ENCODE results near the gene RAB31. TPM values are rescaled to one million over a fixed set of nuclear protein-coding genes. Genes with fewer than 3 reads are reported as not detected.

The RAB31 gene
- total RNA-seq, 6 donors from 2014 or later, result 40.3 to 128 (median 95.8) TPM

- Histone ChIP-seq H3K36me3 (peaks cover 0 to 3% (median 0%) of the 10 kb centered on the region in 4 donors), H3K4me1 (peaks cover 4 to 20% (median 11%) of the 10 kb centered on the region in 4 donors), H3K27me3 (no peaks in the 10 kb centered on the region), H3K9me3 (no peaks in the 10 kb centered on the region), H3K27ac (peak overlapping the region; percentile 48 to 78 (median 72)), H3K4me3 (no peak overlapping the region)
- WGBS, 2 donors, result 87% methylated on average over 10 to 11 of the region's 11 CpGs
- TF ChIP-seq POLR2A (IDR thresholded peaks at IDR 0.05) (no peak), EP300 (IDR thresholded peaks at IDR 0.05) (no peak), CTCF (IDR thresholded peaks at IDR 0.05) (no peak), POLR2AphosphoS5 (IDR thresholded peaks at IDR 0.05) (peak in 1 of 2 donors; percentile 36)
- peak; percentile 23 to 59 for DNase-seq
- peak; percentile 58 to 71 for ATAC-seq (ENCODE audit: low FRiP score in 2 of 2)
Measured at GRCh38 chr18:9782073-9782857, 74.2 kb downstream of the RAB31 start.

GRCh38 chr18:9786631-9787030 is 78.5 kb downstream of the RAB31 start:
- TF ChIP-seq POLR2A (IDR thresholded peaks at IDR 0.05) (no peak), POLR2AphosphoS5 (IDR thresholded peaks at IDR 0.05) (no peak), EP300 (IDR thresholded peaks at IDR 0.05) (no peak), CTCF (IDR thresholded peaks at IDR 0.05) (no peak)
- 93 to 95% methylated on average over 3 of the region's 3 CpGs for WGBS, 2 donors
- ATAC-seq (ENCODE audit: low FRiP score in 2 of 2), result no peak
- H3K27me3 ChIP-seq, result no peaks in the 10 kb centered on the region
- H3K36me3 ChIP-seq, result peaks cover 0 to 3% (median 0%) of the 10 kb centered on the region in 4 donors
- DNase-seq, result no peak
- H3K27ac ChIP-seq, result no peak overlapping the region
- no peaks in the 10 kb centered on the region for H3K9me3 ChIP-seq
- H3K4me3 ChIP-seq, result no peak overlapping the region
- peaks cover 4 to 13% (median 4%) of the 10 kb centered on the region in 4 donors for H3K4me1 ChIP-seq

GRCh38 chr18:9787036-9787435 is 78.9 kb downstream of the RAB31 start:
- DNase-seq (no peak), ATAC-seq (ENCODE audit: low FRiP score in 2 of 2) (no peak)
- WGBS, 2 donors, result 93 to 100% methylated on average over 1 of the region's 1 CpG

GRCh38 chr18:9787712-9788111 is 79.6 kb downstream of the RAB31 start:
- TF ChIP-seq POLR2A (IDR thresholded peaks at IDR 0.05) (no peak), POLR2AphosphoS5 (IDR thresholded peaks at IDR 0.05) (no peak), CTCF (IDR thresholded peaks at IDR 0.05) (no peak), EP300 (IDR thresholded peaks at IDR 0.05) (no peak)
- DNase-seq (no peak), ATAC-seq (ENCODE audit: low FRiP score in 2 of 2) (peak in 1 of 2 donors; percentile 13)
- no peaks in the 10 kb centered on the region for H3K9me3 ChIP-seq
- H3K36me3 ChIP-seq, result peaks cover 0 to 3% (median 0%) of the 10 kb centered on the region in 4 donors
- no peaks in the 10 kb centered on the region for H3K27me3 ChIP-seq
- no peak overlapping the region for H3K4me3 ChIP-seq
- 80 to 87% methylated on average over 6 of the region's 6 CpGs for WGBS, 2 donors
- peaks cover 0 to 5% (median 0%) of the 10 kb centered on the region in 4 donors for H3K4me1 ChIP-seq
- peak overlapping the region in 1 of 4 donors; percentile 56 for H3K27ac ChIP-seq

More at GRCh38 chr18:9787036-9787435, 78.9 kb downstream of the RAB31 start:
- H3K4me1 ChIP-seq, result peaks cover 2 to 12% (median 4%) of the 10 kb centered on the region in 4 donors
- peak overlapping the region in 1 of 4 donors; percentile 56 for H3K27ac ChIP-seq
- H3K27me3 ChIP-seq, result no peaks in the 10 kb centered on the region
- H3K36me3 ChIP-seq, result peaks cover 0 to 3% (median 0%) of the 10 kb centered on the region in 4 donors
- H3K4me3 ChIP-seq, result no peak overlapping the region
- TF ChIP-seq POLR2AphosphoS5 (IDR thresholded peaks at IDR 0.05) (no peak), POLR2A (IDR thresholded peaks at IDR 0.05) (no peak), EP300 (IDR thresholded peaks at IDR 0.05) (no peak), CTCF (IDR thresholded peaks at IDR 0.05) (no peak)
- no peaks in the 10 kb centered on the region for H3K9me3 ChIP-seq

Data from upper lobe of left lung (tissue), 6 donors.